ENCODE data around the gene CDH4. TPM values are rescaled to one million over a fixed set of nuclear protein-coding genes. Genes with fewer than 3 reads are reported as not detected.
A peak's percentile ranks its signal among the peaks of the same experiment; 100 is the strongest.

The CDH4 gene
- total RNA-seq, 1 donor from 2014 or later: 0.23 TPM

GRCh38 chr20:61924858-61925554 is 672.9 kb downstream of the CDH4 start:
- Mint-ChIP-seq H3K4me1 (ENCODE audit: unreplicated experiment) (no peaks in the 10 kb centered on the region), H3K4me3 (ENCODE audit: unreplicated experiment) (no peak overlapping the region), H3K27me3 (ENCODE audit: unreplicated experiment) (peaks cover 10% of the 10 kb centered on the region), H3K27ac (ENCODE audit: unreplicated experiment) (no peak overlapping the region), H3K9me3 (ENCODE audit: unreplicated experiment) (no peaks in the 10 kb centered on the region), H3K36me3 (ENCODE audit: low read depth, unreplicated experiment) (no peaks in the 10 kb centered on the region)
- no peak for TF ChIP-seq CTCF (IDR thresholded peaks at IDR 0.05; ENCODE audit: unreplicated experiment)
- DNase-seq (ENCODE audit: low spot score): no peak

- Mint-ChIP-seq H3K27ac (ENCODE audit: unreplicated experiment) (no peak overlapping the region), H3K4me3 (ENCODE audit: unreplicated experiment) (no peak overlapping the region), H3K9me3 (ENCODE audit: unreplicated experiment) (no peaks in the 10 kb centered on the region), H3K27me3 (ENCODE audit: unreplicated experiment) (peaks cover 10% of the 10 kb centered on the region), H3K4me1 (ENCODE audit: unreplicated experiment) (no peaks in the 10 kb centered on the region), H3K36me3 (ENCODE audit: low read depth, unreplicated experiment) (no peaks in the 10 kb centered on the region)
- DNase-seq (ENCODE audit: low spot score): no peak
- TF ChIP-seq CTCF (IDR thresholded peaks at IDR 0.05; ENCODE audit: unreplicated experiment): no peak
Measured at GRCh38 chr20:61925555-61926252, 673.6 kb downstream of the CDH4 start.

GRCh38 chr20:61926253-61926613 is 674.2 kb downstream of the CDH4 start:
- Mint-ChIP-seq H3K27me3 (ENCODE audit: unreplicated experiment) (peaks cover 9% of the 10 kb centered on the region), H3K27ac (ENCODE audit: unreplicated experiment) (no peak overlapping the region), H3K4me1 (ENCODE audit: unreplicated experiment) (no peaks in the 10 kb centered on the region), H3K4me3 (ENCODE audit: unreplicated experiment) (no peak overlapping the region), H3K9me3 (ENCODE audit: unreplicated experiment) (no peaks in the 10 kb centered on the region), H3K36me3 (ENCODE audit: low read depth, unreplicated experiment) (no peaks in the 10 kb centered on the region)
- no peak for DNase-seq (ENCODE audit: low spot score)
- no peak for TF ChIP-seq CTCF (IDR thresholded peaks at IDR 0.05; ENCODE audit: unreplicated experiment)

GRCh38 chr20:61926796-61927192 is 674.7 kb downstream of the CDH4 start:
- no peak for TF ChIP-seq CTCF (IDR thresholded peaks at IDR 0.05; ENCODE audit: unreplicated experiment)
- peak overlapping the region; percentile 13 for H3K27ac Mint-ChIP-seq (ENCODE audit: unreplicated experiment)
- no peak overlapping the region for H3K4me3 Mint-ChIP-seq (ENCODE audit: unreplicated experiment)
- H3K9me3 Mint-ChIP-seq (ENCODE audit: unreplicated experiment): no peaks in the 10 kb centered on the region
- no peak for DNase-seq (ENCODE audit: low spot score)
- no peaks in the 10 kb centered on the region for H3K4me1 Mint-ChIP-seq (ENCODE audit: unreplicated experiment)
- H3K36me3 Mint-ChIP-seq (ENCODE audit: low read depth, unreplicated experiment): no peaks in the 10 kb centered on the region
- peaks cover 8% of the 10 kb centered on the region for H3K27me3 Mint-ChIP-seq (ENCODE audit: unreplicated experiment)

- Mint-ChIP-seq H3K27ac (ENCODE audit: unreplicated experiment) (no peak overlapping the region), H3K27me3 (ENCODE audit: unreplicated experiment) (peaks cover 10% of the 10 kb centered on the region), H3K4me3 (ENCODE audit: unreplicated experiment) (no peak overlapping the region), H3K36me3 (ENCODE audit: low read depth, unreplicated experiment) (no peaks in the 10 kb centered on the region), H3K9me3 (ENCODE audit: unreplicated experiment) (no peaks in the 10 kb centered on the region), H3K4me1 (ENCODE audit: unreplicated experiment) (no peaks in the 10 kb centered on the region)
- TF ChIP-seq CTCF (IDR thresholded peaks at IDR 0.05; ENCODE audit: unreplicated experiment): no peak
- no peak for DNase-seq (ENCODE audit: low spot score)
Measured at GRCh38 chr20:61927193-61927825, 675.2 kb downstream of the CDH4 start.

Measured in endothelial cell (in vitro differentiated cells).